ENCODE measurements around the gene ARHGAP23.

ARHGAP23 gene

DNA sequence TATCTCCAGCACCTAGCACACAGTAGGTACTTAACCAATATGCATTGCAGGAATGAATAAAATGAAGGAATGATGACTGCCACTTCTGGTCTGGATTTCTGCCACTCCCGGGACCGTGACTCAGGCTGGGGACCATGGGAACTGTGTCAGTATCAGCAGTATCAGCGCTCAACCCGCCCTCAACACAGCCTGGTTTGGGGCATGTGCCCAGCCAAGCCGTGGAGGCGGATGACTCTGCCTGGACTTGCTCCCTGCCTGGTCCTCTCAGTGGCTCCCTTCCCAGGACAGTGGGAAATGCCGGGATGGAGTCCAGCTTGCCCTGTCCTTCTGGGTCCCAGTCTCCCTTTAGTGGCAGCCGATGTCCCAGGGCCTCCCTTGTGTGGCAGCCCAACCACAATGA, 122.4 kb downstream of the ARHGAP23 start:
- peaks cover 19% of the 10 kb centered on the region for H3K4me1 ChIP-seq (ENCODE audit: control insufficient read depth, insufficient read depth, low read length)
- H3K27me3 ChIP-seq (replicated peaks; ENCODE audit: control insufficient read depth, insufficient read depth, low read length), result peaks cover 5% of the 10 kb centered on the region
- DNase-seq (ENCODE audit: low read depth), result no peak
- H3K9me3 ChIP-seq (ENCODE audit: control insufficient read depth, low read length), result no peaks in the 10 kb centered on the region
- H3K36me3 ChIP-seq (ENCODE audit: control insufficient read depth, insufficient read depth, low read length, severe bottlenecking), result no peaks in the 10 kb centered on the region
- no peak overlapping the region for H3K9ac ChIP-seq (ENCODE audit: low read length)
- H3K4me3 ChIP-seq (ENCODE audit: low read length), result no peak overlapping the region

DNA sequence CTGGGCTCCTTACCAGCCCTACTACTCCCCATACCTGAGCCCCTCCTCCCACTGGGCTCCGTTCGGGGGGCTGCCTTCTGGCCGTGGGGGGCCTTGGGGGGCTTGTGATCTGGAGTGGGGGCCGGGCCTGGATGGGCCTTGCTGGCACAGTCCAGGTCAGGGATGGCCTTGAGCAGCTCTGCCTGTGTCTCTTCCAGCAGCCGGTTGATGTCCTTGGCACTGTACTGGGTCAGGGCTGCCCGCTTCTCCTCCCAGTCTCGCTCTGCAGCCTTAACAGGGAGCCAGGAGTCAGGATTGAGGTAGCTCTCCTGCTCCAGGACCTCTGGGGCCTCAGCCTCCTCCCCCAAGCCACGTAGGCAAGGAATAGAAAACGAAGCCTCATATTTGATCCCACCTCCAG, 122.9 kb downstream of the ARHGAP23 start:
- no peak for DNase-seq (ENCODE audit: low read depth)
- Histone ChIP-seq H3K9ac (ENCODE audit: low read length) (no peak overlapping the region), H3K36me3 (ENCODE audit: control insufficient read depth, insufficient read depth, low read length, severe bottlenecking) (no peaks in the 10 kb centered on the region), H3K27me3 (replicated peaks; ENCODE audit: control insufficient read depth, insufficient read depth, low read length) (peaks cover under 1% of the 10 kb centered on the region), H3K4me3 (ENCODE audit: low read length) (no peak overlapping the region), H3K9me3 (ENCODE audit: control insufficient read depth, low read length) (no peaks in the 10 kb centered on the region), H3K4me1 (ENCODE audit: control insufficient read depth, insufficient read depth, low read length) (peaks cover 19% of the 10 kb centered on the region)

DNA sequence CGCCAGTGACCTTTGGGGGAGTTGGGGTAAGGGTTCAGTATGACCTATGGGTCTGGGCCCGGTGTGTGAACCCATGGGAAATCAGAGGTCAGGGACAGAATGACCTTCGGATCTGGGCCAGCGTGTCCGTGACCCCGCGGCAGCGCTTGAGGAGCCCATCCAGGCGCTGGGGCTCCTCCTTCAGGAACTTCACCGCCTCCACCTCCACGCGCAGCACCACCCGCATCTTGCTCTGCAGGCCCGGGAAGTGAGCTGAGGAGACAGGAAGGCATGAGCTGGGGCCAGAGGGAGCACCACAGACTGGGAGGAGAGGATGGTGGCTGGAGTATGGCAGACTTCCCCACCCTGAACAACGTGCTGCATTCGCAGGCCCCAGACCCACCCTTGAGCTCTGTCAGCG, 124.1 kb downstream of the ARHGAP23 start:
- Histone ChIP-seq H3K4me3 (ENCODE audit: low read length) (no peak overlapping the region), H3K9me3 (ENCODE audit: control insufficient read depth, low read length) (no peaks in the 10 kb centered on the region), H3K36me3 (ENCODE audit: control insufficient read depth, insufficient read depth, low read length, severe bottlenecking) (no peaks in the 10 kb centered on the region), H3K4me1 (ENCODE audit: control insufficient read depth, insufficient read depth, low read length) (peaks cover 25% of the 10 kb centered on the region), H3K9ac (ENCODE audit: low read length) (no peak overlapping the region), H3K27me3 (replicated peaks; ENCODE audit: control insufficient read depth, insufficient read depth, low read length) (no peaks in the 10 kb centered on the region)
- DNase-seq (ENCODE audit: low read depth), result no peak

DNA sequence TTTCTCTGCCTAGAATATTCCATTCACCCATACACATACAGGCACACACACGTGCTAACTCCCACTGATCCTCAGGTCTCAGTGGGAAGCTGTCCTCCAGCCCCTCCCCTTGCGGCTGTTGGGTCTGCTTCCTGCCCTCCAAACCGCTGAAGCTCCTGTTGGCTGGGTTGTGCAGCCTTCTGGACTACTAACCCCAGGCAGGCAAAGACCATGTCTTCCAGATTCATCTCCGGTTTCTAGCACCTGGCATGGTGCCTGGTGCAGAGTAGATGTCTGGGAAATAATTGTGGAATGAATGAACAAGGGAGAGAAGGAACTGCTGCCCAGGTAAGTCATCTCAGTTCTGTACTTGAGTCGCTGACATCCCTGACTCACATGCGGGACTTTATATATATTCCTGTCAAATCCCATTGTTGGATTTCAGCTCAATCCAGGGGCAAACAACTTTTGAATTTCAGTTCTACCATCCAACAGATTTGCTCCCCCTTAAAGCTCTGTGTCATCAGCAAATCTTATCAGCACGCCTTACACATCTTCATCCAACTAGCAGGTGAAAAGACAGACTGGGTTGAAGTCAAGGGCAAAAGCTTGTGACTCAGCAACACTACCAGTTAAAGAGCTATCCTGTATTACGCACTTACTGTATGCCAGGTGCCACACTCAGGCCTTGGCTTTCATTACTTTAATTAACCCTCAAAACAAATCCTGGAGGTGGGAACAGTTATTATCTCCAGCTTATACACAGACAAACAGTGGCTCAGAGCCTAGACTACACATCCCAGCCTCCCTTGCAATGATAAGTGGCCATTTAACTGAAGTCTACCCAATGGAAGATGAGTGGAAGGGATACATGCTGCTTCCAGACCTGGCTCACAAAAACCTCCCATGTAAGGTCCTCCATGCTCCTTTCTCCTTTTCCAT, 126.4 kb downstream of the ARHGAP23 start:
- Histone ChIP-seq H3K36me3 (ENCODE audit: control insufficient read depth, insufficient read depth, low read length, severe bottlenecking) (no peaks in the 10 kb centered on the region), H3K9me3 (ENCODE audit: control insufficient read depth, low read length) (no peaks in the 10 kb centered on the region), H3K4me1 (ENCODE audit: control insufficient read depth, insufficient read depth, low read length) (peaks cover 41% of the 10 kb centered on the region), H3K27me3 (replicated peaks; ENCODE audit: control insufficient read depth, insufficient read depth, low read length) (no peaks in the 10 kb centered on the region), H3K4me3 (ENCODE audit: low read length) (no peak overlapping the region), H3K9ac (ENCODE audit: low read length) (no peak overlapping the region)
- DNase-seq (ENCODE audit: low read depth), result no peak

DNA sequence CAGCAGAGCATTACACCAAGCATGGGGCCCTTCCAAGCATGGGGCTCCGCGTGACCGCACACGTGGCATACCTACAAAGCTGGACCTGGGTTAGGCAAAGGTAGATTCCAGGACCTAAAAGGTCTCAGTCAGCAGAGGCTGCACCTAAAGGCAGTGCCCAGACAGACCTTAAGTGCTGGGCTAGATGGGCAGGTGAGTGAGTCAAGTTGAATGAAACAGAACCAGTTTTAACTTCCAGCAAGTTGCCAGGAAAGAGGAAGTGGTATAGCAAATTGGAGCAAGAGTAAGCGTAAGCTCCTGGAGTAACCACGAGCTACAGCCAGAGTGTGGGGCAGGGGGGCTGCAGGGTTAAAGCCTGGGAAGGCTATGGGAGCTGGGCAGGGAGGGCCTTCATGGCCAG, 128.0 kb downstream of the ARHGAP23 start:
- Histone ChIP-seq H3K4me1 (ENCODE audit: control insufficient read depth, insufficient read depth, low read length) (peaks cover 32% of the 10 kb centered on the region), H3K27me3 (replicated peaks; ENCODE audit: control insufficient read depth, insufficient read depth, low read length) (peaks cover 14% of the 10 kb centered on the region), H3K9me3 (ENCODE audit: control insufficient read depth, low read length) (no peaks in the 10 kb centered on the region), H3K4me3 (ENCODE audit: low read length) (no peak overlapping the region), H3K9ac (ENCODE audit: low read length) (no peak overlapping the region), H3K36me3 (ENCODE audit: control insufficient read depth, insufficient read depth, low read length, severe bottlenecking) (no peaks in the 10 kb centered on the region)
- no peak for DNase-seq (ENCODE audit: low read depth)

DNA sequence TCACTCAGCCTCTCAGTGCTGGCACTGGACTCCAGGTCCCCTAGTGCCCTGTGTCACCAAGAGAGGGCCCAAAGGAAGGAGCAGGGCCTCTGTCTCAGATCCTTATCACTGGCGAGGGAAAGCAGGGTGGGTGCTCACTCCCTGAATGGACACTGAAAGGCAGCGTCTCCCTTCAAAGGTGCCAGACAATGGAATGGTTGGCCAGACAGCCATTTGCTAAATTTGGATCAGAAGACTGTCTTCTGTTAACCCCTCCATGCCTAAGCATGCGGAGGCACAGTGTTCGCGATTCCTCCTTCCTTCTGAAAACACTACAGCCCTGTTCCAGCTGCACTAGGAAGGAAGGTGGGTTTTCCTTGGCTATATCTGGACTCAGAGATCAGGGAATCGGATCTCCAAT, 129.1 kb downstream of the ARHGAP23 start:
- Histone ChIP-seq H3K9me3 (ENCODE audit: control insufficient read depth, low read length) (no peaks in the 10 kb centered on the region), H3K9ac (ENCODE audit: low read length) (peak overlapping the region; percentile 25), H3K27me3 (replicated peaks; ENCODE audit: control insufficient read depth, insufficient read depth, low read length) (peaks cover 21% of the 10 kb centered on the region), H3K36me3 (ENCODE audit: control insufficient read depth, insufficient read depth, low read length, severe bottlenecking) (no peaks in the 10 kb centered on the region), H3K4me1 (ENCODE audit: control insufficient read depth, insufficient read depth, low read length) (peaks cover 32% of the 10 kb centered on the region), H3K4me3 (ENCODE audit: low read length) (peak overlapping the region; percentile 54)
- no peak for DNase-seq (ENCODE audit: low read depth)

DNA sequence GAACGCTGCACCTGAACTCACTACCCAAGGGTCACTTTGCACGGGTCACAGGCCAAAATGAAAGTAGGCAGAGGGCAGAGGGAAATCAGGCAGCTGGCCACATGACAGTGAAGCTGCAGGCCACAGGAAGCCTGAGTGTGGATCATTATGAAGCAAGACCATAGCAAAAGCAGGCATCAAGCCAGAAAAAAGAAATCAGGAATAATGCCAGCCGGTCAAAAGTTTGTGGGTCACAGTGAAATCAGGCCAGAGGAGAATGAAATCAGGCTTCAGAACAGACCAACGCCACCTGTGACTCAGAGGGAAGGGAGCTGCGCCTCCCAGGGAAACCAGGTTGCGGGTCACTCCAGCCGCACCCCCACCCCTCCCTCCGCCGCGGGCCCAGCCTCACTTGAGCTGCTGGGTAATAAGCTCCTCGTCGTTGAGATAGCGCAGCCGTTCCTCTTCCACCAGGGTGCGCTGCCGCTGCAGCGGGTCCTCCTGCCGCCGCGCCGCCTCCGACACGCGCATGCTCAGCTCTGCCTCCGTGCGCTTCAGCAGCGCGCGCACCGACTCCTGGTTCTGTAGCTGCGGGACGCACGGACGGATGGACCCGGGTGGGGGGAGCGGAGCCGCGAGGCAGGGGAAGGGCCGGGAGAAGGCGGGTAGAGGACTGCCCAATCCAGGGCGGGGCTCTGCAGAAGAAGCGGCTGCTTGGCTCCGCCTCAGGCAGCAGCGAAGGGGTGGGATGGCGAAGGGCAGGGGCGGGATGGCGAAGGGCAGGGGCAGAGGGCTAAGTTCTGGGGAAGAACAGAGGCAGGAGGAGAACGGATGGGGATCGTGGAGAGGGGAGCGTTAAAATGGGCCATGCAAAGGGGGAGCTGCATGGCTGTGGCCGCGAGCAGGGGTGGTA, 129.8 kb downstream of the ARHGAP23 start:
- Histone ChIP-seq H3K9ac (ENCODE audit: low read length) (peak overlapping the region; percentile 33), H3K9me3 (ENCODE audit: control insufficient read depth, low read length) (no peaks in the 10 kb centered on the region), H3K4me1 (ENCODE audit: control insufficient read depth, insufficient read depth, low read length) (peaks cover 32% of the 10 kb centered on the region), H3K4me3 (ENCODE audit: low read length) (peak overlapping the region; percentile 54), H3K36me3 (ENCODE audit: control insufficient read depth, insufficient read depth, low read length, severe bottlenecking) (no peaks in the 10 kb centered on the region), H3K27me3 (replicated peaks; ENCODE audit: control insufficient read depth, insufficient read depth, low read length) (peaks cover 26% of the 10 kb centered on the region)
- DNase-seq (ENCODE audit: low read depth), result peak; percentile 98

DNA sequence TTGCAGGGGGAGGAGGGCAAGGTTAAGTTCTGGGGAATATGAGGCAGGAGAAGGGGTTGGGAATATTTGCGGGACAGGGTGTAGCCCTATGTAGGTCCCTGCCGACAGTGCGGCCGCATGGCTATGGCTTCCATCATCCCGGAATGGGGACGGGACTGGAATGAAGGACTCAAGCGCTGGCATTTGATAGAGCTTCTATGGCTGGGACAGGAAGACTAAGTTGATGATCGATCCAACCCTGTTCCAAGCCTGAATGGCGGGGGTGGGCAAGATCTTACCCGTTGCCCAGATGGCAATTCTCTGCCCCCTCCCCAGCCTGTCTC, 130.4 kb downstream of the ARHGAP23 start:
- peak overlapping the region; percentile 54 for H3K4me3 ChIP-seq (ENCODE audit: low read length)
- H3K4me1 ChIP-seq (ENCODE audit: control insufficient read depth, insufficient read depth, low read length), result peaks cover 32% of the 10 kb centered on the region
- no peaks in the 10 kb centered on the region for H3K9me3 ChIP-seq (ENCODE audit: control insufficient read depth, low read length)
- no peaks in the 10 kb centered on the region for H3K36me3 ChIP-seq (ENCODE audit: control insufficient read depth, insufficient read depth, low read length, severe bottlenecking)
- no peak for DNase-seq (ENCODE audit: low read depth)
- H3K27me3 ChIP-seq (replicated peaks; ENCODE audit: control insufficient read depth, insufficient read depth, low read length), result peaks cover 32% of the 10 kb centered on the region
- H3K9ac ChIP-seq (ENCODE audit: low read length), result peak overlapping the region; percentile 33

DNA sequence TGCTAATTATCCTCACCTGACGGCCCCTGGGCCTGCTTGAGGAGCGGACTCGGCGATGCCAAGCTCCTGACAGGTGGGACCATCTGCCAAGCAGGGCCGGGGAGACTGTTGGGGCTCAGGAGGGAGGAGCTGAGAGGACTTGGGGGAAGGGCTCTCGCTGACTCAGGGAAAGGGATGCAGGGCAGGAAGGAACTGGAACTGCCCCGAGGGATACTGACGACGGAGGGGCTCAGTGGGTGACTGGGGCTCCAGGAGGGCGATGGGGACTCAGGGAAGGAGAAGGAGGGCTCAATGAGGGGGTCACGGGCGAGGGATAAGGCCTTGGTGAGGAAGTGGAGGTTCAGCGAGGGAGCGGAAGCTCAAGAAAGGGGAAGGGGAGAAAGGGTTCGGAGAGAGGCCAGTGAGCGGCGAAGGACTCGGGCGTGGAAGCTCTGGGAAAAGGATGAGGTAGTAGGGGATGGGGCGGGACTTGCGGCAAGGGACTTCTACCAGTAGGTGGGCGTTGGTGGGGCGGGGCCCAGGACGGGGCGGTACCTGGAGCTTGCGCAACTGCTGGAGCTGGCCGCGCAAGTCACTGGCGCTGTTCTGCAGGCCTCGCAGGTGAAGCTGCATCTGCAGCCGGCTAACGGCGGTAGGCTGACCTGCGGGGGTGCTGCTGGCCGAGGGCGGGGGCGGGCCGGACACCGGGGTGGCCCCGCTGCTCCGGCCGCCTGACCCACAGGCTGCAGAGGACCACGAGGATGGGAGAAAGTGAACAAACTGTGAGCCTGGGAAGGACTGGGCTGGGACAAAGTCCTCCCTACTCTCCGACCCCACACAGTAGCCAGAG, 131.0 kb downstream of the ARHGAP23 start:
- Histone ChIP-seq H3K27me3 (replicated peaks; ENCODE audit: control insufficient read depth, insufficient read depth, low read length) (peaks cover 38% of the 10 kb centered on the region), H3K9me3 (ENCODE audit: control insufficient read depth, low read length) (no peaks in the 10 kb centered on the region), H3K9ac (ENCODE audit: low read length) (peak overlapping the region; percentile 33), H3K4me3 (ENCODE audit: low read length) (peak overlapping the region; percentile 54), H3K4me1 (ENCODE audit: control insufficient read depth, insufficient read depth, low read length) (peaks cover 30% of the 10 kb centered on the region), H3K36me3 (ENCODE audit: control insufficient read depth, insufficient read depth, low read length, severe bottlenecking) (no peaks in the 10 kb centered on the region)
- peak; percentile 35 for DNase-seq (ENCODE audit: low read depth)

DNA sequence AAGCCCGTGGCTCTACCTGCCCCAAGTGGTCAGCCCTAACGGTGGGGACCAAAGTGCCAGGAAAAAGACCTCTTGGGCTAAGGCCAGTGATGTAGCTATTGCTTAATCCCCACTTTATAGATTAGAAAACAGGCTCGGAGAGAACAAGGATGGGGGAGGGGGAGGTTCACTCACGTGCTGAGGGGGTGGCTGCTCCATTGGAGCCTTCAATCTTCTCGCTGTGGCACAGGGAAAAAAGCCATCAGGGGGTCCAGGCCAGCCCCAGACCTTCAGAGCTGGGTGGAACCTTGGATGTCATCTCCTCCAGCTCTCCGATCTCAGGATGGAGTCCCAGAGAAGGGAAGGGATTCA, 131.6 kb downstream of the ARHGAP23 start:
- no peak overlapping the region for H3K4me3 ChIP-seq (ENCODE audit: low read length)

More for the DNA sequence above, 131.6 kb downstream of the ARHGAP23 start:
- no peaks in the 10 kb centered on the region for H3K36me3 ChIP-seq (ENCODE audit: control insufficient read depth, insufficient read depth, low read length, severe bottlenecking)
- no peaks in the 10 kb centered on the region for H3K9me3 ChIP-seq (ENCODE audit: control insufficient read depth, low read length)
- H3K4me1 ChIP-seq (ENCODE audit: control insufficient read depth, insufficient read depth, low read length), result peaks cover 24% of the 10 kb centered on the region
- H3K9ac ChIP-seq (ENCODE audit: low read length), result no peak overlapping the region
- no peak for DNase-seq (ENCODE audit: low read depth)
- peaks cover 42% of the 10 kb centered on the region for H3K27me3 ChIP-seq (replicated peaks; ENCODE audit: control insufficient read depth, insufficient read depth, low read length)
